GM18517 (cell line): Measurements from ENCODE around the gene SLC37A3.
"Not testable (repeated sequence)": the region's sequence is repeated elsewhere in the genome, so short reads cannot be mapped to it uniquely, and the experiment has no call there.

ENCODE experiments used
- ATAC-seq: cut with Tn5 transposase; IDR thresholded peaks from one replicate; pipeline ENCODE4 v1.9.1; 2021; ENCODE audit warnings: mild to moderate bottlenecking, moderate library complexity; ENCODE audit not compliant: unreplicated experiment

Gene SLC37A3

GRCh38 chr7:140397784-140398750, at the start of gene SLC37A3:
TSS of gene SLC37A3 (minus strand) at chr7:140398530. CDS start at chr7:140382526, 16,004 bp downstream.
- ATAC-seq: peak; percentile 87

- ATAC-seq: no peak
These were observed 49.5 kb upstream of the SLC37A3 start for GRCh38 chr7:140447841-140448240.

GRCh38 chr7:140446467-140446866, 48.1 kb upstream of the SLC37A3 start:
- ATAC-seq: no peak

- ATAC-seq: no peak
These were observed 43.2 kb upstream of the SLC37A3 start for GRCh38 chr7:140441519-140441918.

GRCh38 chr7:140440593-140440992, 42.3 kb upstream of the SLC37A3 start:
- no peak for ATAC-seq

GRCh38 chr7:140439359-140439758, 41.0 kb upstream of the SLC37A3 start:
- ATAC-seq: peak; percentile 92

- ATAC-seq: no peak
These were observed 37.0 kb upstream of the SLC37A3 start for GRCh38 chr7:140435252-140435895.

- no peak for ATAC-seq
These were observed 35.1 kb upstream of the SLC37A3 start for GRCh38 chr7:140433396-140433795.

- ATAC-seq: no peak
These were observed 27.8 kb upstream of the SLC37A3 start for GRCh38 chr7:140426130-140426529.

GRCh38 chr7:140425718-140426117, 27.4 kb upstream of the SLC37A3 start:
- ATAC-seq: no peak

- no peak for ATAC-seq
These were observed 25.2 kb upstream of the SLC37A3 start for GRCh38 chr7:140423501-140423900.

- no peak for ATAC-seq
These were observed 23.2 kb upstream of the SLC37A3 start for GRCh38 chr7:140421521-140421920.

- ATAC-seq: no peak
These were observed 20.3 kb upstream of the SLC37A3 start for GRCh38 chr7:140418653-140419052.

- not testable (repeated sequence) for ATAC-seq
These were observed 19.8 kb upstream of the SLC37A3 start for GRCh38 chr7:140418156-140418472.

GRCh38 chr7:140417456-140418155, 19.3 kb upstream of the SLC37A3 start:
- no peak for ATAC-seq

GRCh38 chr7:140416560-140416959, 18.2 kb upstream of the SLC37A3 start:
- ATAC-seq: no peak

GRCh38 chr7:140415816-140416215, 17.5 kb upstream of the SLC37A3 start:
- ATAC-seq: not testable (repeated sequence)

- ATAC-seq: no peak
These were observed 17.0 kb upstream of the SLC37A3 start for GRCh38 chr7:140415361-140415760.

GRCh38 chr7:140404565-140405065, 6.3 kb upstream of the SLC37A3 start:
- no peak for ATAC-seq

GRCh38 chr7:140403878-140404564, 5.7 kb upstream of the SLC37A3 start, which contains the start of gene RAB19:
TSS of gene RAB19 (plus strand) at chr7:140404058. CDS start at chr7:140407647, 3,589 bp downstream.
- no peak for ATAC-seq
